NCI-H510A treated with DMSO at 0.1 percent for 48 hours (cell line): ENCODE measurements around the gene PDE8A.
"Not testable (repeated sequence)": the region's sequence is repeated elsewhere in the genome, so short reads cannot be mapped to it uniquely, and the experiment has no call there.

Experiments used
- DNase-seq: peaks from one replicate; lab custom pipeline; 2025; lab: John Stamatoyannopoulos, UW

Gene PDE8A

DNA sequence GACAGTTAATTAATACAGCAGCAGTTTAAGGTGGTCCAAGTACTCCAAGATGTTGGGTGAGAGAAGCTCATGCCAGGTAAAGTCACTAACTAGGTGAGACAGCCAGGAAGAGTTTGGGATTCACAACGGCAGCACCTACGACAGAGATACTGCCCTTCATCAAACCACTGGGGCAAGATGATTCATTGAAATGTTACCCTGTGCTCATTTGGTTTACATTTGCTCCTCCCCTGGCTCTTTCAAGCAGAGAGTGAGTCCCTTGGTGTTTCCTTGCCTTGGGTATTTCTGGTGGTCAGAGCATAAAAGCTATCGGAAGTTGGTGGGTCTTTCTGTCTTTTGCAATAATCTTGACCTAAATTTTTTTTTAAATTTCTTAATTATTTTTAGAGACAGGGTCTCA is 19.9 kb upstream of the PDE8A start:
- no peak for DNase-seq

DNA sequence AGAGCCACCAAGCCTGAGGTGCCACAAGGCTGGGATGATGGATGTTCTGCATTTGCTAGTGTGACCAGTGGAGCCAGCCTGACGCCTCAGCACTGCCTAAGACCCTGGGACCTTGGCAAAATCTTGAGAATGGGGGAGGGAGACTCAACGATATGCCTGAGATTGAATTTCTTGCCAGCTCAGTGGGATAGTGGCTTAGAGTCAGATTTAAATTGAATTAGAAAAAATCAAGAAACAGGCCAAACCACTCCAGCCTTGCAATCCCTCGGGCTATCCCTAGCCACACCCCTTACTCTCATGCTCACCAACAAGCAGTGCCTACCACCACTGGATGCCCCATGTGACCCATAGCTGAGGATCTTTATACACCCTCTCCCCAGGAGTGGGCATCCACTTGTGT is 18.7 kb upstream of the PDE8A start:
- DNase-seq, result no peak

DNA sequence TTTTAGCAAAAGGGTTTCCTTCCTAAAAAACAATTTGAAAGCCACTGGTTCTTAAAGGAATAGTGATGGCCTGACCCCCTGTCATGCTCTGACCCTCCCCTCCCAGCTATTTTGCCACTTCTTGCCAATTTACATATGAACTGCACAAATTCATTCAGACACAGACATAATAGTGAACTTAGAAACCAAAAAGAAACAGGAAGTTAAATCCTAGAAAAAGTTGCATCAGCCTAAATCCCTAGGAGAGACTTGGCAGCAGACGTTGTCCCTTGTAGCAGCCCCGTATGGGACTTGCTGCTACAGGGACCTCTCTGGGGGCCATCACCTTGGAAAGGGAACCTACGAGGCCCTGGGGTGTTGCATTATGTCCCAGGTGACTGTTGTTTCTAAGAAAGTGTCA is 14.3 kb upstream of the PDE8A start:
- DNase-seq, result no peak

DNA sequence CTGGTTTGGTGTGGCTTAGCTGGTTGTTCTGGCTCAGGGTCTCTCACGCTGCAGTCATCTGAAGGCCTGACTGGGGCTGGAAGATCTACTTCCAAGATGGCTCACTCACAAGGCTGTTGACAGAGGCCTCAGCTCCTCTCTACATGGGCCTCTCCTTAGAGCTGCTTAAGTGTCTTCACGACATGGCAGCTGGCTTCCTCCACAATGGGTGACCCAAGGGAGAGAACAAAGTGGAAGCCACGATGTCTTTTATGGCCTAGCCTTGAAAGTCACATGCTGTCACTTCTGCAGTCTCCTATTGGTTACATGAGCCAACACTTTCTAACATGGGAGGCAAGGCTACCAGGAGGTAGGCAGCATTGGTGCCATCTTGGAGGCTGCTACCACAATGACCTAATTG is 13.4 kb upstream of the PDE8A start:
- no peak for DNase-seq

DNA sequence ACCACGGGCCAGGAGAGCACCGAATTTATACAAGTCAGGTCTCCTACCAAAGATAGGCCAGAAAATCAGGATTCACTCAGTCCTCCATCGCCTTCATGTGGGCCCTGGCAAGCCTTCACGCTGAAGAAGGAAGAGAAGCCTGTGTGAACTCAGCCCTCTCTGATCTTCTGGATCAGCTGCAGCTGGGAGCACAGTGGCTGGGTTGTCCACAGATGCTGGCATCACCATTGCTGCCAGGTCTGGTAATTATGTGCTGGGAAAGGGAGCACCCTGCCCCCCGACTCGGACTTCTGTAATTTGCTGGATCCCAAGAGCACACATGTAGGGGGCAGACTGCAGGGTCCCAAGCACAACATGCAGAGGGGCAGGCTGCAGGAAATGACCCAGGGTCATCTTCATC is 12.4 kb upstream of the PDE8A start:
- no peak for DNase-seq

DNA sequence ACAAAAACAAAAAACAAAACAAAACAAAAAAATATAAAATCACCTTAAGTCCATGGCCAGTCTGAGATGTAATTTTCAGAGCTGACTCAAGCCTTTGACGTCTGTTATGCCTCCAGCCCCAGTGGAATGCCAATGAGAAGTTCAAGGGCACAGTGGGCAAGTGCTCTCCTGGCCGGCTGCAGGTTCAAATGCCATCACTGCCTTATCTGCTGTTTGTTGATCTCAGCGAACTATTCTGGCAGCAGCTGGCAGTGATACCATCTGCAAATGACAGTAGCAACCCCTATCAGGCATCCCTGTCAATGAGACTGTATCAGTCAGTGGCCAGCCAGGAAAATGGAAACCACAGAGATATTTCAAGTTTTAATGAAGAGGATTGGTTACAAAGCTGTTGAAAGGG is 10.8 kb upstream of the PDE8A start:
- no peak for DNase-seq

DNA sequence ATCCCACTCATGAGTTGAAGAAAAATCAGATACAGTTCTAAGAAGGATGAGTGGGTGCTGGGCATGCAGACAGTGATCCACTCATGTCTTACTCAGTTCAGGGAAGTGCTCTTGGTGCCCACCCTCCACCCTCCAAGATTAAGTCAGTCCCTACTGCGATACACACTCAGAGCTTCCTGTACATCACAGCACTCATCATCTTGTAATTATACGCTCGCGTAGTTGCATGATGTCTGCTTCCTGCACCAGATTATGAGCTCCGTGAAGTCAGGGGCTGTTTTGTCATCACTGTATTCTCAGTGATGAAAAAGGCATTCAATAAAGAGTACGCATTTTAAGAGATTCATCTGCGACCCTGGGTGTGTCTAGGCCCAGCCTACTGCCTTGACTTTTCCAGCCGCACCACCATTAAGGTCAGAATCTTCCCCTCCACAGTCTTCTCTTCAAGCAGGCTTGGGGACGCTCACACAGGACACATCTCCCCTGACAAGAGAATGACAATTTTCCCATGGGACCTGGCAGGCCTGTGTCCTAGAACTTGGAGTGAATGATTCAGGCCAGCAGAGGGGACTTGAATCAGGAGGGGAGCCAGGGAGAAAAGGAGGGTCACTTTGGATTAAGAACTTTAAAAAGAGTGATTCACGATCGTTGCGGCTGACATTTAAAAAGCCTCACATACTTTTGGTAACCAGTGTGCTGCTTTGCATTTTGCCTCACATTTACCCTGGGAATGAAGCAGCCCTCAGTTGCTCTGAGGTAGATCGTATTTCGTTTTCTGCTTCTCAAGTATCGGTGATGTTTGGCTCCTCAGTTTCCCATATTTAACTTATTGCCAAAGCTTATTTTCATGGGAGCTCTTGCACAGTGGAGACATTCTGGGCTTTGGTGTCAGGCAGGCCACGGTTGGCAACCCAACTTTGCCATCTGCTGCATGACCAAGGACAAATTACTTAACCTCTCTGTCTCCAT is 7.9 kb upstream of the PDE8A start:
- DNase-seq, result no peak

DNA sequence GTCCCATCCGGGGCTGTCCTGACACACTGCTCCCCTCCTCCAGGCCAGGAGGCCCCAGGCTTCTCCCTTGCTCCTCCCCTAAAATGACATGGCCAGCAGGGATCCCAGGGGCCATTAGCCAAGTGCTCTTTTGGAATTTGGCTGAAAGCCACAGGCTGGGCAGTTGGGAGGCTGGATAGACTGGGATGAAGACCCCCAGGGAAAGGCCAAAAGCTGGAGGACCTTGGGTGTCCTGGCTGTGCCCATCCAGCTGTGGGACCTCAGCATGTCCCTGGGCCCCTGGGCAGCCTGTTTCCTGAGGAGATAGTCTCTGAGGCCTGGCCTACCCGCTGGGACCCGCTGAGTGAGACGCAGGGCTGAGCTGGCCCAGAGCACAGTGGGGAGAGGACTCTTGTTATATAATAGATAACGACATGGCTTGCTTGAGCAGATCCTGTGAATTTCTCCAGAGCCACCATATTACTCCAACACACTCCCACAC is 5.7 kb upstream of the PDE8A start:
- no peak for DNase-seq

DNA sequence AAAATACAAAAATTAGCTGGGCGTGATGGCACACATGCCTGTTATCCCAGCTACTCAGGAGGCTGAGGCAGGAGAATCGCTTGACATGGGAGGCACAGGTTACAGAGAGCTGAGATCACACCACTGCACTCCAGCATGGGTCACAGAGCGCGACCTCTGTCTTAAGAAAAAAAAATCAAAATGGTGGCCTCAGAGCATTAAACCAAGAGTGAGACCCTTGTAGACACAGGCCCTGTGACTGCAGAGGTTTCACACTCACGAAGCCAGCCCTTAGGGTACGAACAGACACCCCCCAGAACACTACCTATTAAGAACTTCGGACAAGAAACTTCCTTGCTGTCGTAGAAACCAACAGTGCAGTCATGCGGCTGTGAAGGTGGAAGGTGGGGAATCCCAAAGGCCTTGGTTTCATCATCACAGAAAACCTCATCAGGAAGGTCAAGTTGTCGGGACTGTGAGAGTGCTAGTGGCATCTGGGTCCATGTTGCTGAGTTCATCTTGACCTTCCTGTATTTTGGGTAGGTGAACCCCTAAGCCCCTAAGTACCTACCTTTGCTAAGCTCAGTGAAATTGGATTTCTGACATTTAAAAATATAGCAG is 4.8 kb upstream of the PDE8A start:
- DNase-seq, result no peak

DNA sequence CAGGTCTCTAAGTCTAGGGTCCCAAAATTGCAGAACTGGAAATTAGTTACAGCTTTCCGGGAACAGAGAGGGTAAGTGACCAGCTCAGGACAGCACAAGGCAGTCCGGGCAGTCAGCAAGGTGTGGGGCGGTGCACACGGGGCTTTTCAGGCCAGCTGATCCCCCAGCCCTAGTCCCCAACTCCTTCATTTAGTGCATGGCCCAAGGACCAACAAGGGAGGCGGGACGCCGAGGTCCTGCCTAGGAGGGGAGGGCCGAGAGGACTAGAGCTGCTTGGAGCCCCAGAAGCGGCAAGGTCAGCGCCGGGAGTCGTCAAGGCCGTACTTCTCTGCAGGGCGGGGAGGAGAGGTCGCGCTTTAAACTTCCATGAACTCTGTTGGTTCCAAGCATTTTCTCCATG is 2.0 kb upstream of the PDE8A start:
- no peak for DNase-seq

DNA sequence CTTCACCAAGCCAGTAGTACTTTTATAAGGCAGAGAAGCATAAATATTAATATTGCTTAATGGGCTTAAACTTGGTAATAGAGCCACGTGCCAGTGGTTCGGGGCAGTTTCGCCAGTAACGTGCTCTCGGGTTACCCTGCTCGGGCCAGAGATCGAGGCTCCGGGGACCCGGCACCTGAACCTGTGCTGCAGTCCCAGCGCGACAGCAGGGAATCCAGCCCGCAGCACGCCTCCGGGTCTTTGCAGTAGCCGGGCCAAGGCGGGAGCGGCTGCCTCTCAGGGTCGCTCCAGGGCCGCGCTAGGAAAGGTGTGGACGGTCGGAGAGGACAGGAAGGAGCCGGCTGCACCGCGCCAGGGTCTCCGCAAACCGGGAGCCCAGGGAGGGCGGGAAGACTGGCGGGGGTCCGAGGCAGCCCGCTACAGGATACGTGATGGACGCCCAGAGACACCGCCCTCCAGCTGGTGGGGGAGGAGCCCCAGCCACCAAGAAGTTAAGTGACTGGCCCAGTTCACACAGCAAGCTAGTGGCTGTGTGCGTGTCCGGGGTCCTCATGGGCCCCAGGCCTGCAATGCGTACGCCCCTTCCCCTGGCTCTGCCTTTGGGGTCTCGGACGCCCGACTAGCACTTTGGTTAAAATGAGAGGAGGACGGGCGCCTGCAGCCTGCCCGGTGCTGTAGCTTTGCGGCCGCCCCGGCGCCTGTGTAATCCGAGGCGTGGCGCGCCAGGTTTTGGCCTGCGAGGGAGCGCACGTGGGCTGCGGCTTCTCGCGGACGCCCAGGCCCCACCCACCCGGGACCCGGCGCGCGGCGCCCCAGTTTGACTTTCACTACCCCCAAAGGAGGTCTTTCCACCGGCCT is 1.2 kb upstream of the PDE8A start:
- DNase-seq, result peak; percentile 63

DNA sequence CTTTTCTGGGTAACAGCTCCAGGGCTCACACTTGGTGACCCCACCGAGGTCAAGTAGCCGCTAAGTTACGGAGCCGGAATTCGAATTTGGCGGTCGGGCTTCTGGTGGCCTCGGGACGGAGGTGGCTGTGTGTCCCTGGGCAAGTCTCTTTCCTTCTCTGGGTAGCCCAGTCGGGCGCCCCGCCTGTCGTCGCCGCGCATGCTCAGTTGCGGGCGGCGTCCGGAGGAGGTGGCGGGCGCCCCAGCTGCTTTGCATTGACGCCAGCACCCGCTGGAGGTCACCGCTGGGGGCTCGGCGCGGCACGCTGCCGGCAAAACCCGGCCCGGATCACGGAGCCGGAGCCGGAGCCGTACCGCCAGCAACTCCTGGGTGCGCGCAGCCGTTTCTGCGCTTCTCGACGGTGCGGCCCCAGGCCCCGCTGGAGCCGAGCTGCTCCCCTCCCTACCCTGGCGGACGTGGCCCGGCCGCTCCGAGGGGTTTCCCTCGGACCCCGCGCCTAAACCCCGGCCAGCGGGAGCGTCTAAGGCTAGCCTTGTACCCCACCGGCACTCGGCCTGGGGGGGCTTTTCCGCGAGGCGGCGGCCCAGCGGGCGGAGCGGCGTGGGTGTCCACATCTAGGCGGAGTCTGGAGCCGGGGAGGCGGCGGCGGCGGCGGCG is 474 bp upstream of the PDE8A start:
- DNase-seq, result peak; percentile 69

DNA sequence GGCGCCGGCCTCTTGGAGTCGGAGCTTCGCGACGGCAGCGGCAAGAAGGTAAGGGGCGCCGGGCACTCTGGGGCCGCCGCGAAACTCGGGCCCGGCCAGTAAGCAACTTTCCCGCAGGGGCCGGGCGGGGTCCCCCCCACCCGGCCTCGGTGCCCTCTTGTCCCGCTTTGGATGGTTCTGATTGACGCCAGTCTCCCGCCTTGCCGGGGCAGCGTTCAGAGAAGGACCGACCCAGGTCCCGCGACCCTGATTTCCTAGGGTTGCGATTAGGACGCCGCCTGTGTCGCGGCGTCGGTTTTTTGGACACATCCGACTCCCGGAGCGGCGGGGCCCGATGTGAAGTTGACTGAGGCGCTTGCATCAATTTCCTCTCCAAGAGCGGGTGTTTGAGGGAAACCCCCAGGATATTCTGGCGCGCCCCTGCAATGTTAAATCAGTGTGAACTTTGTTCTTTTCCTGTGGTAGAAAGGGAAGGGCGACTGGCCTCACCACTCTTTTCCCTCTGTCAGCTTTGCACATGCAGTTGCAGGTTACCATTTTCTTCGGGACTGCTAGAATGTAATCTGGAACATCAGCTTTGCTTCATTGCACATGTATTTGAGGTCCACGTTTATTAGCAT is 755 bp downstream of the PDE8A start:
- DNase-seq, result no peak

DNA sequence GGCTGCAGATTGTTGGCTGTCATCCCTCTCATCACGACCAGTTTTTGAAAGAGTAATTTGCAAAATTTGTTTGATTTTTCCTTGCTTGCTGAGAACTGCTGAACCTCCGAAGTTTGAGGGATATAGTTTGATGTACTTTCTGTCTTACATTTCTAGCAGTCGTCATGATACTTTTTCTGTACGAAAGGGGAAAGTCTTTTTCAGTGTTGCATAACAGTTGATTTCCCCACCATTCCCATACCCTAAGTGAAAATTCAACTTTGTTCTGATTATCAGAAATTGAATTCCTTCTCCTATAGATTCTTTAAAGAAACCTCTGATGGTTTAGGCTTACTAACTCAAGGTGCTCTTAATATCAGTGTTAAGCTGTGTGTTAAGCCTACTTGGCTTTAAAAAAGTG is 1.6 kb downstream of the PDE8A start:
- DNase-seq, result no peak

DNA sequence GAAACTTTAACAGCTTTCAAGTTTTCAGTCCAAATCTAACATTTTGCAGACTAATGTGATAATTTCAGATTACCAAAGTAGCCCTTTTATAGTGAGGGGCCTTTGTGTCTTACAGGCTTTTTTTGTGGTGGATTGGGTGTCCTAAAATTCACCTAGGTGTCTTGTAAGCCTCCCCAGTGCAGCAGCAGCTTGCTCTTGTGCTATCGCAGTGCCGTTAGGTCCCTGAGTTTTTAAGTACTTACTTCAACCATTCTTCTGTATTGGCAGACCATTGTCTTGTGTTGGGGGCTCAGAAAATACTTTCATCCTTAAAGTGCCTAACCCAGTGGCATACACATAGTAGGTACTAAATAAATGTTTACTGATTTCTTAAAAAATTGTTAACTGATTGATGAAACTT is 2.1 kb downstream of the PDE8A start:
- DNase-seq, result no peak

DNA sequence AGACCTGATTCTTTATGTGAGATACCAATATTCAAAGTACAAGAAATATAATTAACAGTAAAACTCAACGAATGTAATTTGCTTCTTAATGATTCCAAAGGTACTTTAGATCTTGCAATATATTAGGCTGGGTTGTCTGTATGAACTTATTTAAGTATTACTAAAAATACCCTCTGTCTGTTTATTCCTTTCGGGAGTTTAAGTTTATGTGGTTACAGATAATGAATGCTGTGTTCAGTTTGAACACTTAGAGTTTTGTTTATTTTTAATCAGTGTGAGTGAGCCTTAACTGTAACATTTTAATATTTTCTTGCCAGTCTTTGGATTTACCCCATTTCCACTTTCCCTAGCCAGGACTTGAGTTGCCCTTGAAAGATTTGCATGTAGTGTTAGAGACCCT is 3.5 kb downstream of the PDE8A start:
- no peak for DNase-seq

DNA sequence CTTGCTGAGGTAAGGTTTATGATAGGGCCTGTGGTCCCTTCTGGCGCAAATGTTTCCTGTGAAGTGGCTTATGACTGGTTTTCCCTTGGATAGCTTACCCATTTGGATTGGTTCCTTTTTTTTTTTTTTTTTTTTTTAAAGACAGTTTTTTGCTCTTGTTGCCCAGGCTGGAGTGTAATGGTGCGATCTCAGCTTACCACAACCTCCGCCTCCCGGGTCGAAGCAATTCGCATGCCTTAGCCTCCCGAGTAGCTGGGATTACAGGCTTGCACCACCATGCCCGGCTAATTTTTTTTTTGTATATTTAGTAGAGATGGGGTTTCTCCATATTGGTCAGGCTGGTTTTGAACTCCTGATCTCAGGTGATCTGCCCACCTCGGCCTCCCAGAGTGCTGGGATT is 5.7 kb downstream of the PDE8A start:
- not testable (repeated sequence) for DNase-seq

DNA sequence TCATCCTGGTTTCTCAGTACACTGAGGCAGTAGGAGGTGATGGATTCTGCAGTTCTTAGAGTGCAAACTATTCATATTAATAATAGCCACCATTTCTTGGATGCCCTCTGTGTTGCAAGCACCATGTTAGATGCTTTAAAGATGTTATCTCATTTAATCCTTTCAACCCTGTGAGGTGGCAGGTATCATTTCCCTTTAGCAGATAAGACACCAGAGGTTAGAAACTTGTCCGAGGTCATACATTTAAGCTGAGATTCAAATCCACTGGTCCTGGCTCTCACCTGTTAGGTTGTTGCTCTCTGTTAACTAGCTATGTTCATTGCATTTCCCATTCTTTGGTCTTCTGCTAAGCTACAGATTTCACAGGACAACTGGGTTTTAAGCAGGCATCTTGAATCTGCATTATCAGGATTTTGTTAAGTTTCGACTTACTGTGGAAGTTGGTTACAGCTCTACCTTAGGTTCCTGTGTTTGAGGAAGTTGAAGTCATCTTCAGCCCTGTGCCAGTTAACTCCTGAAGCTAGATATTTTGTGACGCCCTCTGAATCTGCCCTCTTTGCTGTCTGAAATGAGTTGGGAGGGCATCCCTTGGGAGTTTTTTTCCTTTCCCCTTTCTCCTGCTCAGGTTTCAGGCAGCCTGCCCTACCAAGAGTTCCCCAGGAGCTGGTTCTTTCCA is 6.4 kb downstream of the PDE8A start:
- no peak for DNase-seq

DNA sequence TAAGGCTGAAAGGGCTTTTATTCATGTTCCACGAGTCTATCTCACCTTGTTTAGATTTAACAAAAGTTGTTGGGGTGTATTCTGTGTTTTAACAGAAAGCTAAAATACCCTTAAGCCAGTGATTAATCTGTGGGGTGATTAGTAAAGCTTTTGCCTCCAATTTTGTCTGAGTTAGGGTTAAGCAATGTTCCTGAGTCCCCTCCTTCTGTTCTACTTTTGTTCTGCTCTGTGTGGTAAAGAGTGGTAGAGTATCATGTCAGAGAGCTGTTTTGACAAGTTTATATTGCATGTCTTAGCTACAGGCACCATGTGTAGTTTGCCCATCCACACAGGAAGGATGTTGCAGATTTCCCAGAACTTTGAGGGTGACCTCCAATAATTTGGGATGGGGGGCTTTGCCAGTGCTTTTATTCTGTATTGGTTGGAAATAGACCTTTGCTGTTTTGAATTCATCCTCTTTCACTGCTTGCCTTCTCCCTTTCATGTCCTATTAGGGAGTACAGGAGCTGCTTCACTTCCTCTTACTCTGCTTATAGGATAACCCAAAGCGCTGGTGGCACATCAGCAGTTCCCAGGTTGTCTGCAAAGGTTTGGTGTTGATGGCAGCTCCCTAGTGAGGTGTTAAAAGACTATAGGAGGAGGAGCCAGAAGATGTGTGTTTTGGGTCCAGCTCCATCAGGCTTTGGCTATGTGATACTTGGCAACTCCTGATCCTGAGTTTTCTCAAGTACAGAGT is 7.4 kb downstream of the PDE8A start:
- no peak for DNase-seq

DNA sequence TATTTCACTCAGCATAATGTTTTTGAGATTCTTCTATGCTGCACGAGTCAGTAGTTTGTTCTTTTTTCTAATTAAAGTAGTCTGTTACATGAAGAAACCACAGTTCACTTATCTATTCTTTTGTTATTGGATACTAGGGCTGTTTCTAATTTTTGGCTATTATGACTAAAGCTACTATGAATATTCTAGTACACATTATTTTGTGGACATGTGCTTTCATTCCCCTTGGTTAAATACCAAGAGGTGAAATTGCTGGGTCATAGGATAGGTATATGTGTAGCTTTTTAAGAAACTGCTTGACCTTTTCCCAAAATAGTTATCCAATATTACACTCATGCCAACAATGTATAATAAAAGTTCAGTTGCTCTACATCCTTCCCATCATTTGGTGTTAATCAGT is 8.9 kb downstream of the PDE8A start:
- DNase-seq, result no peak
